Activated CD8-positive, alpha-beta memory T cell treated with anti-CD3 and anti-CD28 coated beads for 48 hours (primary cell): ENCODE results near the gene CSNK1G1.
"Not testable (repeated sequence)": the region's sequence is repeated elsewhere in the genome, so short reads cannot be mapped to it uniquely, and the experiment has no call there.

Experiments
- DNase-seq, 3 experiments: peaks; one replicate each; pipeline ENCODE4 v3.0.0-alpha.2; 2020; ENCODE audit warnings: low read depth in 2 of 3, low spot score in 2 of 3

Gene CSNK1G1

DNA sequence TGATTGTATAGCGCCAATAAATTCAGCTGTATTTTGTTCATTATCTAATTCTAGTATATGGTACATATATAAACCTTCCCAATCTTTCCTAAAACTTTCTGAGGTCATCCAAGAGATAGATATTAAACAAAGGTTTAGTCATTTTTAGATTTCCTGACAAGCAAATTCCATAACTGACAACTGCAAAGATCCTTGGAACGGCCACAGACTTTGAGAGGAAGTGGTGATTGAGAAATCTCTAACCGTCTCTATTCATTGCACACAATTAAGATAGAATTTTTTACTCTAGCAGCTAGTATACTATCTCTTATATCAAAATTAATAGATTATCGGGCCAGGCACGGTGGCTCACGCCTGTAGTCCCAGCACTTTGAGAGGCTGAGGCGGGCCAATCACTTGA is 4.7 kb downstream of the CSNK1G1 start:
- no peak for DNase-seq

DNA sequence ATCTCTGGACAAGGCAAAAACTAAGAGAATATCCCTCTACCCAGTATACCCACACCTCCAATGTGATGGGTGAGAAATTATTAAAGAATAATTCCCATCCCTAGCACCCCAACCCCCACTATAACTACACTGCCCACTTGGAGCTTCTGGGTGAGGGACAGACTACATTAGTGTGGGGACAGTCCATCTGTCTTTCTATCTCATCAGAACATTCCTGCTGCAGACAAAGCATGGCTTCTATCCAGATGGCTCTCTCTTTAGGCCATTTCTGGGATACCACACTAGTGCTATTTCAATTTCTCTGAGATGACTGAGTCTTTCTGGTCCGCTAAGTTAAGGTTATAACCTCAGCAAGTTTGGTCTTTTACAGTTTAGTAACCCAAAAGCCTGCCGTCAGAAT is 6.6 kb downstream of the CSNK1G1 start:
- no peak for DNase-seq

DNA sequence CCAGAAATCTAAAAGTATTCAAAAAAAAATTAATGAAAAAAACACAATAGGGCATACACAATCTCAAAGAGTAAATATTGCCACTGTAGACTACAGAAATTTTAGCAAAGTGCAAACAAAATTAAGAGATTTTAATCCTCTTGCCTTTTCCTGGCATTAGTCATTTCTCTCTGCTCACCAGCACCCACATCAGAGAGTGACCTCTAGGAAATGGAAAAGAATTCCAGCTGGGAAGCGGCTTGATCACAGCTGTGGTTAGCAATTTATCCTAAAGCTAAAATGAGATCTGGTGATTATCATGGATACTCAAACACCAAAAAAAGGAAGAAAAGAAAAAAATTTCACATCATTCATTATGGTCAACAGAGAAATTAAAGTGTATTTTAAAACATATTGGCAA is 7.5 kb downstream of the CSNK1G1 start:
- no peak for DNase-seq

DNA sequence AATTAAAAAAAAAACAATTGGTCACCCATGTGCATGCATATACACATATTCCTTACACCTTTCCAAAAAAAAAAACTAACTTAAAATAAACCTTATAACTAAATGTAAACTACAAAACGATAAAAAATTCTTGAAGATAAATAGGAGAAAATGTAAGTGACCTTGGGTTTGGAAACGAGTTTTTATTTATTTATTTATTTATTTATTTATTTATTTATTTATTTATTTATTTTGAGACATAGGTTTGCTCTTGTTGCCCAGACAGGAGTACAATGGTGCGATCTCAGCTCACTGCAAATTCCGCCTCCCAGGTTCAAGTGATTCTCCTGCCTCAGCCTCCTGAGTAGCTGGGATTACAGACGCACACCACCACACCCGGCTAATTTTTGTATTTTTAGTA is 9.7 kb downstream of the CSNK1G1 start:
- DNase-seq, result not testable (repeated sequence)

DNA sequence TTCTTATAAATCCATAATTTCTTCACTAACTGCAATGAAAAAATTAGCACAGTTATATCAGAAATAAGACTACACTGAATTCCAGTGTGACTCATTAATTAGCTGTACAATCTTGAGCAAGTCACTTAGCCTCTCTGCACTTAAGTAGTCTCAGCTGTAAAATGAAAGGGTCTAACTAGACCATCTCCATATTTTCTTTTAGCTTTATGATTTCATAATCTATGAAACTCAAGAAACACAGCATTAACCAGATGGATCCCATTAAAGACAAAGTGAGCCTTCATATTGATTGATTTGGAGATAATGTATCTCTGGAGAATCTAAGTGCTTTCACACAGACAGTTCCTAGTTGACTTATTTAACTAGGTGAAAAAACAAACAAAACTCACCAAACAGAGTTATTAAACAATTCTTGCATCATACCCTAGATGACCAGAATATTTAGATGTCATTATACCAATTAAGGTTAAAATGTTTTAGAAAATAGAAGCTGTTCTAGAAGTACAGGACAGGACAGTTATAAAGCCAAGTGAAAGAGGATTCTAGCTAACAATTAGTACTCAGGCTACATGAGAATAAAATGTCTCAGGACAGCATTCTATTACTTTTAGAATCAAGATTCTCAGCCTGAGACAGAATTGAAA is 11.2 kb downstream of the CSNK1G1 start:
- no peak for DNase-seq

DNA sequence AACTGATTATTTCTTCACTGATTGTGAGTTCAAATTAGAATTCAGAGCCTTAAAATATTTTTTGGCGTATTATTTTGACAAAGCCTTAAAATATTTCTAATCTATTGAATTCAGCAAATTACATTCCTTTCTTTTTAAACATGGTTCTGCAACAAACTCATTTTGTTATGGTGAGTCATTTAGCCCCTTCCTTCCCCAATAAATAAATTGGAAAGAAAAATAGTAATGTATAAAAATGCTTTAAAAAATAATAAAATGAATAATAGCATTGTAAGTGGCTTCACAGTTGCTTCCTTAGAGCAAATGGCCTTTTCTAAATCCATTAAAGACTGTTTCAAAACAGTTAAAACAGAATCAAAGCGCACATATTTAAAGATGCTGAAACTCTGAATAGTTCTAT is 12.1 kb downstream of the CSNK1G1 start:
- DNase-seq, result no peak

DNA sequence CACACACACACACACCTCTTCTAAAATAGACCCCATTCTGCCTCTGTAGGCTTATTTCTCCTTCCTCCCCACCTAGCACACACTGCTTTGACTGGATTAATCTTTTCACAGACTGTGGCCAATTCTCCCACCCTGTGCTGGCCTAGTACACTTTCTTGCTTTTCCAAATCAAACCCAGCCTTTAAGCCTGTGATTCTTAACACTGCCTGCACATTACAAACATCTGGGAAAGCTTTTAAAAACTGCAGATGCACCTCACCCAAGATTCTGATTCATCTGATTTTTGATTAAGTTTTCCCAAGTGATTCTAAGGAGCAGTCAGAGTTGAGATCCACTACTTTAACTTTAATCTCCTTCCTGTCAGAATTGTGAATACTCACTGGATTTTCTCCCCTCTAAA is 12.8 kb downstream of the CSNK1G1 start:
- no peak for DNase-seq

DNA sequence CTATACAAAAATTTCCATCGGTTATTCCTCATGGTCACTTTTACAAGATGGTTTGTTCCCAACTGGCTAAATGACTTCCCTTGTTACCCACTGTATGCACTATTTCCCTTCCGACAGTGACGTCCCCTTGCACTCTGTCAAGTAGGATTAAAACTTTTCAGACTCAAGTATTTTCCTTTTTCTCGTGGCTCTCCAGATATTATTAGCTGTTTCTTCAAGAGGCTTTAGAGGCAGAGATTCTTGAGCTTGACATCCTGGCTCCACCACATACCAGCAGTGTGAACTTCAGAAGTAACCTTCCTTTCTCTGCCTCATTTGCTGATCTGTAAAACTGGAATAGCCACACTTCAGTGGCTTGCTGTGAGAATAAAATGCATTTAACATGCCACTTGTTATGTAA is 14.0 kb downstream of the CSNK1G1 start:
- no peak for DNase-seq

DNA sequence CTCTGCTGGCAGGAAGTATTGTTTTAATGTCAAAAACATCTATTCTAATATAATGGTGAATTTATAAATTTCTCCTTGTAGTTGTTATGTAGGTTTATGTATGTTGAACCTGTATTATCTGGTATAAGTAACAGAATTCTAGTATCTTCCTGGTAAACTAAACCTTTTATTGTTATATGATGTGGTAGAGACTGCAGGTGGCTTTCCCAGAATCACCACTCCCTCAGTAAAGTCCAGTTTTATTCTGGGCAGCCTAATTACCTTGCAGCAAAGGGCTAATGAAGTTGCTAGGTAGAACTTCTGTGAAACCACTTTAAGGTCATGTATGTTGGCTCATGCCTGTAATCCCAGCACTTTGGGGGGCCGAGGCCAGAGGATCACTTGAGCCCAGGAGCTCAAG is 15.6 kb downstream of the CSNK1G1 start:
- no peak for DNase-seq

DNA sequence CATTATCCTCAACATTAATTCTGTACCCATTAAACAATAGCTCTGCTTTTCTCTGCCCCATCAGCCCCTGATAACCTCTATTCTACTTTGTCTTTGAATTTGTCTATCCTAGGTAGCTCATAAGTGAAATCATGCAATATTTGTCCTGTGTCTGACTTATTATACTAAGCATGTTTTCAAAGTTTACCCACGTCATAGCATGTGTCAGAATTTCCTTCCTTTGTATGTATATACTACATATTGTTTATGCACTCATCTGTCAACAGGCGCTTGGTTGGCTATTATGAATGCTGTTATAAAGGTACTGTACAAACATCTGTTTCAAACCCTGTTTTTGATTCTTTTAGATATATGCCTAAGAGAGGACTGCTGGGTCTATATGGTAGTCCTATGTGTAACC is 18.2 kb downstream of the CSNK1G1 start:
- DNase-seq, result no peak

DNA sequence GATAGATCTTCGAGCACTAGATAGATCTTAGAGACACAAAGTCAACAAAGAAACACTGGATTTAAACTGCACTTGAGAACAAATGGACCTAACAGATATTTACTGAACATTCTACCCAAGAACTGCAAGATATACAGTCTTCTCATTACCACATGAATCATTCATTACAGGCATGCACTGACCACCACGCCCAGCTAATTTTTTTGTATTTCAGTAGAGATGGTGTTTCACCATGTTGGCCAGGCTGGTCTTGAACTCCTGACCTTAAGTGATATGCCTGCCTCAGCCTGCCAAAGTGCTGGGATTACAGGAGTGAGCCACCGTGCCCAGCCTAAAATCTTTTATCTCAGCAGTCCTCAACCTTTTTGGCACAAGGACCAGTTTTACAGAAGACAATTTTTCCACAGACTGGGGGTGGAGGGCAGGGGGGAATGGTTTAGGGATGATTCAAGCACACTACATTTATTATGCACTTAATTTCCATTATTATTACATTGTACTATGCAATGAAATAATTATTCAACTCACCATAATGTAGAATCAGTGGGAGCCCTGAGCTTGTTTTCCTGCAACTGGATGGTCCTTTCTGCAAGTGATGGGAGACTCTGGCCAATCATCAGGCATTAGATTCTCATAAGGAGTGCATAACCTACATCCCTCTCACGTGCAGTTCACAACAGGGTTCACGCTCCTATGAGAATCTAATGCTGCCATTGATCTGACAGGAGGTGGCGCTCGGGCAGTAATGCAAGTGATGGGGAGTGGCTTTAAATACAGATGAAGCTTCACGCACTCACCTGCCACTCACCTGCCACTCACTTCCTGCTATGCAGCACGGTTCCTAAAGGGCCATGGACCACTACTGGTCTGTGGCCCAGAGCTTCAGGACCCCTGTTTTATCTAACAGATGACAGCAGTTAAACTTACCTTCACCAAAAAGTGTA is 21.7 kb downstream of the CSNK1G1 start:
- no peak for DNase-seq

DNA sequence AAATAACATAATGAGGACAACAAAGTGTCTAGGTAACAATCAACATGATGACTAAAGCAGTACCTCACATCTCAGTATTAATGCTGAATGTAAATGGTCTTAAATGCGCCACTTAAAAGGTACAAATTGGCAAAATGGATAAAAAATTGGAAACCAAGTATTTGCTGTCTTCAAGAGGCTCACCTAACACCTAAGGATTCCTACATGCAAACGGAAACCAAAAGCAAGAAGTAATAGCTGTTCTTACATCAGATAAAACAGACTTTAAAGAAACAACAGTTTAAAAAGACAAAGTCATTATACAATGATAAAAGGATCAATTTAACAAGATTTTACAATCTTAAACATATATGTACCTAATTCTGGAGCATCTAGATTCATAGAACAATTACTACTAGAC is 22.5 kb downstream of the CSNK1G1 start:
- no peak for DNase-seq

DNA sequence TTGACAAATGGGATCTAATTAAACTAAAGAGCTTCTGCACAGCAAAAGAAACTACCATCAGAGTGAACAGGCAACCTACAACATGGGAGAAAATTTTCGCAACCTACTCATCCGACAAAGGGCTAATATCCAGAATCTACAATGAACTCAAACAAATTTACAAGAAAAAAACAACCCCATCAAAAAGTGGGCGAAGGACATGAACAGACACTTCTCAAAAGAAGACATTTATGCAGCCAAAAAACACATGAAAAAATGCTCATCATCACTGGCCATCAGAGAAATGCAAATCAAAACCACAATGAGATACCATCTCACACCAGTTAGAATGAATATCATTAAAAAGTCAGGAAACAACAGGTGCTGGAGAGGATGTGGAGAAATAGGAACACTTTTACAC is 24.3 kb downstream of the CSNK1G1 start:
- not testable (repeated sequence) for DNase-seq

DNA sequence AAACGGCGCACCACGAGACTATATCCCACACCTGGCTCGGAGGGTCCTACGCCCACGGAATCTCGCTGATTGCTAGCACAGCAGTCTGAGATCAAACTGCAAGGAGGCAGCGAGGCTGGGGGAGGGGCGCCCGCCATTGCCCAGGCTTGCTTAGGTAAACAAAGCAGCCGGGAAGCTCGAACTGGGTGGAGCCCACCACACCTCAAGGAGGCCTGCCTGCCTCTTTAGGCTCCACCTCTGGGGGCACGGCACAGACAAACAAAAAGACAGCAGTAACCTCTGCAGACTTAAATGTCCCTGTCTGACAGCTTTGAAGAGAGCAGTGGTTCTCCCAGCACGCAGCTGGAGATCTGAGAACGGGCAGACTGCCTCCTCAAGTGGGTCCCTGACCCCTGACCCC is 29.0 kb downstream of the CSNK1G1 start:
- not testable (repeated sequence) for DNase-seq

DNA sequence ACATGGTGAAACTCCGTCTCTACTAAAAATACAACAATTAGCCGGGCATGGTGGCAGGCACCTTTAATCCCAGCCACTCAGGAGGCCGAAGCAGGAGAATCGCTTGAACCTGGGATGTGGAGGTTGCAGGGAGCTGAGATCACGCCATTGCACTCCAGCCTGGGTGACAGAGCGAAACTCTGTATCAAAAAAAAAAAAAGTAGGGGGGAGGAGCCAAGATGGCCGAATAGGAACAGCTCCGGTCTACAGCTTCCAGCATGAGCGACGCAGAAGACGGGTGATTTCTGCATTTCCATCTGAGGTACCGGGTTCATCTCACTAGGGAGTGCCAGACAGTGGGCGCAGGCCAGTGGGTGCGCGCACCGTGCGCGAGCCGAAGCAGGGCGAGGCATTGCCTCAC is 29.5 kb downstream of the CSNK1G1 start:
- not testable (repeated sequence) for DNase-seq

DNA sequence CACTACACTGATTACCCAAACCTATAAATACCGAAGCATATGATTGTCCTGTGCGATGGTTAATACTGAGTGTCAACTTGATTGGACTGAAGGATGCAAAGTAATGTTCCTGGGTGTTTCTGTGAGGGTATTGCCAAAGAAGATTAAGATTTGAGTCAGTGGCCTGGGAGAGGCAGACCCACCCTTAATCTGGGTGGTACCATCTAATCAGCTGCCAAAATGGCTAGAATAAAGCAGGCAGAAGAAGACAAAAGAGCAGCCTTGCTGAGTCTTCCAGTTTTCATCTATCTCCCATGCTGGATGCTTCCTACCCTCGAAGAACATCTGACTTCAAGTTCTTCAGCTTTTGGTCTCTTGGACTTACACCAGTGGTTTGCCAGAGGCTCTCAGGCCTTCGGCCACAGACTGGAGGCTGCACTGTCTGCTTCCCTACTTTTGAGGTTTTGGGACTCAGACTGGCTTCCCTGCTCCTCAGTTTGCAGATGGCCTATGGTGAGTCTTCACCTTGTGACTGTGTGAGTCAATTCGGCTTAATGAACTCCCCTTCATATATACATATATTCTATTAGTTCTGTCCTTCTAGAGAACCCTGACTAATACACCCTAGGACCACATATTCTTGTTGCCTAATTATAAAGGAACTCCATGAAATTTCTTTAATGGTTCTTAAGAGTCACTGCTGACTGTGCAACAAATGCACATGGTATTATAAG is 31.7 kb downstream of the CSNK1G1 start:
- DNase-seq, result no peak

DNA sequence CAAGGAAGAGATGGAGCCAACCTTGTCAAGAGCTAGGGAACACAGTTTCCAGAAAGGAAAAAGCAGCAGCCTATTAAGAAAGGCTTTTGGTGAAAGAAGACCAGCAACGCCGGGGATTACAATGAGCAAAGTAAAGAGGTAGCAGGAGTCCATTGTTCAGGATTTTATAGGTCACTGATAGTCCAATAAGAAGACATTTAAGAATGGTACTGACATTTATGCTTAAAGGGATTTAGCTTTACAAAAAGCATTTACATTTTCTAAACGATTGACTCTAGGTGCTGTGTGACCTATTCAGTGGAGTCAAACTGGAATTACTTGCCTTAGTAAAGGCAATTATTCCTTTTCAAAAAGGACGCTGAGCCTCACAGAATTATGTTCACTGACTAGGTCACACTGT is 40.8 kb downstream of the CSNK1G1 start:
- DNase-seq, result no peak

DNA sequence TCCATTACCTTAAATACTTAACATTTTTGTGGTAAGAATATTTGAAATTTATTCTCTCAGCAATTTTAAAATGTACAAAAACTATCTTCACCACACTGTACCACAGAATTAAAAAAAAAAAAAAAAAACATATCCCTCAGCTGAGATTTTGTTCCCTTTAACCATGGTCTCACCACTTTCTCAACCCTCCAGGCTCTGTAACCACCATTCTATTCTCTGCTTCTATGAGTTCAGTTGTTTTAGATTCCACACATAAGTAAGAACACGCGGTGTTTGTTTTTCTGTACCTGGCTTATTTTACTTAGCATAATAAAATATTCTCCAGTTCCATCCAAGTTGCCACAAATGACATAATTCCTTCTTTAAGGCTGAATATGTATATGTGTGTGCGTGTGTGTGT is 41.5 kb downstream of the CSNK1G1 start:
- no peak for DNase-seq

DNA sequence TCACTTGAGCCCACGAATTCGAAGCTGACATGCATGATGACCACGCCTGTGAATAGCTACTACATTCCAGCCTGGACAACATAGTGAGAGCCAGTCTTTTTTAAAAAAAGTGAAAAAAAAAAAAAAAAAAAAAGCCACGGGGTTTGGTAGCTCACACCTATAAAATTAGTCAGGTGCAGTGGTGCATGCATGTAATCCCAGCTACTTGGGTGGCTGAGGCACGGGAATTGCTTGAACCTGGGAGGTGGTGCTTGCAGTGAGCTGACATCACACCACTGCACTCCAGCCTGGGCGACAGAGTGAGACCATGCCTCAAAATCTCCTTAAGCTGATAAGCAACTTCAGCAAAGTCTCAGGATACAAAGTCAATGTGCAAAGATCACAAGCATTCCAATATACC is 44.4 kb downstream of the CSNK1G1 start:
- no peak for DNase-seq

DNA sequence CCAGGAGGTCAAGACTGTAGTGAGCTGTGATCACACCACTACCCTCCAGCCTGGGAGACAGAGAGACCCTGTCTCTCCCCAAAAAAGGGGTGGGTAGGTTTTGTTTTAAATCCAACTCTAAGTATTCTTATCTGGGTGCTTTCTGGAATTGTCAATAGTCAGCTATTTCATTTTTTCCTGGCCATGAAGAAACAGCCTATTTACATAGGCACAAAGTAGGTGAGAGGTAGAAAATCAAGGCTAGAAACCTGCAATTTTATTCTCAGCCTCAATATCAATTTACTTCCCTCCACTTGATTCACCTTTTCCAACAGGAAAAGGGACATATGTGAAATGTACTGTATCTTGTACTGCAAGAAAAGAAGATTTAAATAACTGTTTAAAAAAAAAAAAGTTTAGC is 45.9 kb downstream of the CSNK1G1 start:
- no peak for DNase-seq

DNA sequence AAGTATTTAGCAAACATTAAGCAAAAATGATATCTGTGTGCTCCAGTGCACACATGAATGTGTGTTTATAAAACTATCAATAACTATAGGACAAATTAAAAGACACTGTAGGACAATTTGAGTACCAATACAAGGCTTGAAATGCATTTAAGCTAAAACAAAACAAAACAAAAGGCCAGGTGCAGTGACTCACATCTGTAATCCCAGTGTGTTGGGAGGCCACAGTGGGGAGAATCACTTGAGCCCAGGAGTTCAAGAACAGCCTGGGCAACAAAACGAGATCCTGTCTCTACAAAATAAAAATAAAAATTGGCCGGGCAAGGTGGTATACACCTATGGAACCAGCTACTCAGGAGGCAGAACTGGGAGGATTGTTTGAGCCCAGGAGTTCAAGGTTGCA is 50.7 kb downstream of the CSNK1G1 start:
- no peak for DNase-seq

DNA sequence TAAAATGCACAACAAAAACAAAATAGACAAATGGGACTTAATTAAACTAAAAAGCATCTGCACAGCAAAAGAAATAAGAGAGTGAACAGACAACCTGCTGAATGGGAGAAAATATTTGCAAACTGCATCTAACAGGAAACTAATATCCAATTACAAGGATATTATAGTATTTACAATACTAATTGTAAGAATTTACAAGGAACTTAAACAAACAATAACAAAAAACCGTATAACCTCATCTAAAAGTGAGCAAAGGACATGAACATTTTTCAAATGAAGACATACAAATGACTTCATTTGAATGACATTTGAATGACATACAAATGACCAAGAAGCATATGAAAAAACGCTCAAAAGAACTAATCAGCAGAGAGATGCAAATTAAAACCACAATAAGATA is 66.4 kb downstream of the CSNK1G1 start:
- no peak for DNase-seq
